ENCODE measurements around the gene PPFIBP2.
"Not testable (repeated sequence)": the region's sequence is repeated elsewhere in the genome, so short reads cannot be mapped to it uniquely, and the experiment has no call there.

Gene PPFIBP2

GRCh38 chr11:7636350-7636749, 122.6 kb downstream of the PPFIBP2 start:
- no peak for DNase-seq (ENCODE audit: low read depth)

- no peak for DNase-seq (ENCODE audit: low read depth)
These were observed 123.8 kb downstream of the PPFIBP2 start for GRCh38 chr11:7637447-7638157.

- DNase-seq (ENCODE audit: low read depth), result no peak
These were observed 125.2 kb downstream of the PPFIBP2 start for GRCh38 chr11:7638710-7639642.

GRCh38 chr11:7639643-7640025, 125.8 kb downstream of the PPFIBP2 start:
- no peak for DNase-seq (ENCODE audit: low read depth)

GRCh38 chr11:7640816-7641215, 127.0 kb downstream of the PPFIBP2 start:
- DNase-seq (ENCODE audit: low read depth), result no peak

GRCh38 chr11:7642747-7643146, 128.9 kb downstream of the PPFIBP2 start:
- no peak for DNase-seq (ENCODE audit: low read depth)

- no peak for DNase-seq (ENCODE audit: low read depth)
These were observed 129.5 kb downstream of the PPFIBP2 start for GRCh38 chr11:7643314-7643713.

- DNase-seq (ENCODE audit: low read depth), result no peak
These were observed 131.4 kb downstream of the PPFIBP2 start for GRCh38 chr11:7645206-7645605.

- DNase-seq (ENCODE audit: low read depth), result no peak
These were observed 133.1 kb downstream of the PPFIBP2 start for GRCh38 chr11:7646866-7647265.

GRCh38 chr11:7648264-7648663, 134.5 kb downstream of the PPFIBP2 start:
- DNase-seq (ENCODE audit: low read depth), result no peak

- DNase-seq (ENCODE audit: low read depth), result no peak
These were observed 137.3 kb downstream of the PPFIBP2 start for GRCh38 chr11:7651140-7651551.

GRCh38 chr11:7651700-7652099, 137.9 kb downstream of the PPFIBP2 start:
- DNase-seq (ENCODE audit: low read depth), result no peak

GRCh38 chr11:7654195-7654705, 140.5 kb downstream of the PPFIBP2 start:
- DNase-seq (ENCODE audit: low read depth), result no peak

GRCh38 chr11:7655253-7656217, 141.7 kb downstream of the PPFIBP2 start:
- no peak for DNase-seq (ENCODE audit: low read depth)

- no peak for DNase-seq (ENCODE audit: low read depth)
These were observed 142.9 kb downstream of the PPFIBP2 start for GRCh38 chr11:7656704-7657103.

GRCh38 chr11:7657306-7658025, 143.7 kb downstream of the PPFIBP2 start:
- DNase-seq (ENCODE audit: low read depth), result no peak

- not testable (repeated sequence) for DNase-seq (ENCODE audit: low read depth)
These were observed 149.7 kb downstream of the PPFIBP2 start for GRCh38 chr11:7663531-7663930.

GRCh38 chr11:7664867-7665266, 151.1 kb downstream of the PPFIBP2 start:
- no peak for DNase-seq (ENCODE audit: low read depth)

- peak; percentile 61 for DNase-seq (ENCODE audit: low read depth)
These were observed 151.9 kb downstream of the PPFIBP2 start for GRCh38 chr11:7665473-7666291.

GRCh38 chr11:7666292-7666866, 152.6 kb downstream of the PPFIBP2 start:
- DNase-seq (ENCODE audit: low read depth), result no peak

All from stimulated activated CD8-positive, alpha-beta memory T cell treated with anti-CD3 and anti-CD28 coated beads, Interleukin-7, amount 100 ng/mL, for 24 hours (primary cell).